MCF 10A (cell line): ENCODE measurements around the gene SDK2. TPM values are rescaled to one million over a fixed set of nuclear protein-coding genes. Genes with fewer than 3 reads are reported as not detected.

ENCODE experiments used
- BruUV-seq: library from RNA; stranded (reverse); fragments of 400-500 nt; replicated peaks from 2 replicates; lab custom pipeline; 2021; lab: Mats Ljungman, UMichigan
- CTCF ChIA-PET: fragments of 300-600 bp; sonication (Branson Sonifier 250); formaldehyde crosslinking; extraction: SDS; loops from one replicate; lab custom pipeline; 2021; ENCODE audit warnings: antibody characterized with exemption, inconsistent platforms; lab: Yijun Ruan, JAX
- POLR2A ChIA-PET: fragments of 300-600, 350-650 bp; sonication (Branson Sonifier 250); formaldehyde crosslinking; extraction: SDS; loops from one replicate; lab custom pipeline; 2020; ENCODE audit warnings: antibody characterized with exemption, inconsistent platforms; lab: Yijun Ruan, JAX
- DNase-seq: peaks from one replicate; pipeline ENCODE4 v3.0.0-alpha.2; 2018; ENCODE audit not compliant: unreplicated experiment
- H3K27ac Mint-ChIP-seq: one replicate; pipeline ENCODE4 v1.8.0; 2022; ENCODE audit warnings: mild to moderate bottlenecking, low read depth, mixed read lengths; ENCODE audit not compliant: unreplicated experiment
- H3K27me3 Mint-ChIP-seq: one replicate; pipeline ENCODE4 v1.8.0; 2022; ENCODE audit warnings: mixed read lengths; ENCODE audit not compliant: insufficient read depth, unreplicated experiment
- H3K36me3 Mint-ChIP-seq: one replicate; pipeline ENCODE4 v1.8.0; 2022; ENCODE audit warnings: mild to moderate bottlenecking, moderate library complexity, mixed read lengths; ENCODE audit not compliant: insufficient read depth, unreplicated experiment
- H3K4me1 Mint-ChIP-seq: one replicate; pipeline ENCODE4 v1.8.0; 2022; ENCODE audit warnings: mixed read lengths; ENCODE audit not compliant: insufficient read depth, unreplicated experiment
- H3K4me3 Mint-ChIP-seq: one replicate; pipeline ENCODE4 v1.8.0; 2022; ENCODE audit warnings: mild to moderate bottlenecking, moderate library complexity, mixed read lengths; ENCODE audit not compliant: unreplicated experiment
- H3K9me3 Mint-ChIP-seq: one replicate; pipeline ENCODE4 v1.8.0; 2022; ENCODE audit warnings: mixed read lengths; ENCODE audit not compliant: unreplicated experiment
- intact Hi-C: fragments of 100-400 bp; cut with micrococcal nuclease; formaldehyde crosslinking; loops from 2 replicates; pipeline ENCODE4 v1.14.1; 2022
- total RNA-seq: library from RNA; stranded (reverse); gene quantifications from 2 replicates; pipeline ENCODE4 v1.2.3, GENCODE V29; 2022
- TF ChIP-seq, protein P1 (sequence below): fragments of 200-600 bp; IDR thresholded peaks from one replicate; pipeline ENCODE4 v1.8.0; 2022; ENCODE audit warnings: antibody characterized with exemption, mild to moderate bottlenecking; ENCODE audit not compliant: unreplicated experiment

SDK2 gene
- total RNA-seq, 1 experiment from 2014 or later, result not detected

GRCh38 chr17:73652886-73653480 is 8.7 kb upstream of the SDK2 start:
- no TSS peak for BruUV-seq
- POLR2A ChIA-PET, result no interaction called here

DNA sequence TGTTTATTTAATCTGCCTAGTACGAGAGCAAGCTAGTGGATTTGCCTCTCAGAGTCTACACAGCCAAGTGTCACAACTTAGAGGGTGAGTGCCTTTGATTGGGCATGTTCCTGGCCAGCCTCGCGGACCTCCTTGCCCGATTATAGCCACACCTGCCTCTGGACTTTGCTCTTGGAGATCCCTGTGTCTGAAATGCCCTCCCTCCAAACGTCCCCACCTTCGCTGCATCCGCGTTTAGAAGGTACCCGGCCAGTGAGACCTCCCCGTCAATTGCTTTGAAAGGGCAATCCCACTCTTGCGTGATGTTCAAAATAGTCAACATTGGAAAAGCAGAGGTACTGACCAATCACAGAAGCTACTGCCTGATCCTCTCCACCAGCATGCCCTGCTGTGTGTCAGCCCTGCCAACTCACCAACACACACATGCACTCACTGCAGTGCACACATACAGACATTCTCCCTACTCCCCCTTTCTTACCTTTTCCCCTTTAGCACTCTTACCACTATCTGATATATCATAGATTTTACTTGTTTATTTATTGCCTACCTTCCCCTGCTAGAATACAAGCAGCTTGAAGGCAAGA is 6.5 kb upstream of the SDK2 start:
- no peak overlapping the region for H3K27ac Mint-ChIP-seq
- DNase-seq, result no peak
- BruUV-seq, result no TSS peak
- no peaks in the 10 kb centered on the region for H3K4me1 Mint-ChIP-seq
- no peaks in the 10 kb centered on the region for H3K36me3 Mint-ChIP-seq
- H3K4me3 Mint-ChIP-seq, result no peak overlapping the region
- TF ChIP-seq, protein P1, sequence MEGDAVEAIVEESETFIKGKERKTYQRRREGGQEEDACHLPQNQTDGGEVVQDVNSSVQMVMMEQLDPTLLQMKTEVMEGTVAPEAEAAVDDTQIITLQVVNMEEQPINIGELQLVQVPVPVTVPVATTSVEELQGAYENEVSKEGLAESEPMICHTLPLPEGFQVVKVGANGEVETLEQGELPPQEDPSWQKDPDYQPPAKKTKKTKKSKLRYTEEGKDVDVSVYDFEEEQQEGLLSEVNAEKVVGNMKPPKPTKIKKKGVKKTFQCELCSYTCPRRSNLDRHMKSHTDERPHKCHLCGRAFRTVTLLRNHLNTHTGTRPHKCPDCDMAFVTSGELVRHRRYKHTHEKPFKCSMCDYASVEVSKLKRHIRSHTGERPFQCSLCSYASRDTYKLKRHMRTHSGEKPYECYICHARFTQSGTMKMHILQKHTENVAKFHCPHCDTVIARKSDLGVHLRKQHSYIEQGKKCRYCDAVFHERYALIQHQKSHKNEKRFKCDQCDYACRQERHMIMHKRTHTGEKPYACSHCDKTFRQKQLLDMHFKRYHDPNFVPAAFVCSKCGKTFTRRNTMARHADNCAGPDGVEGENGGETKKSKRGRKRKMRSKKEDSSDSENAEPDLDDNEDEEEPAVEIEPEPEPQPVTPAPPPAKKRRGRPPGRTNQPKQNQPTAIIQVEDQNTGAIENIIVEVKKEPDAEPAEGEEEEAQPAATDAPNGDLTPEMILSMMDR, result no peak
- ChIA-PET CTCF (interaction anchor here (0.6 to 1.1 kb wide), 3 partner anchors 87 to 227 kb away, joined by 3 read pairs; no protein-coding TSS in a partner anchor), POLR2A (no interaction called here)
- H3K9me3 Mint-ChIP-seq, result peaks cover 19% of the 10 kb centered on the region
- H3K27me3 Mint-ChIP-seq, result peaks cover 85% of the 10 kb centered on the region
- intact Hi-C loops, result loop anchor here (10.0 kb wide), 1 partner anchor 524 kb away; no protein-coding TSS in a partner anchor

More at GRCh38 chr17:73652886-73653480, 8.7 kb upstream of the SDK2 start:
- Mint-ChIP-seq H3K4me1 (no peaks in the 10 kb centered on the region), H3K4me3 (no peak overlapping the region), H3K36me3 (no peaks in the 10 kb centered on the region), H3K9me3 (peaks cover 19% of the 10 kb centered on the region), H3K27me3 (peaks cover 84% of the 10 kb centered on the region), H3K27ac (no peak overlapping the region)
- no peak for DNase-seq
- TF ChIP-seq, protein P1, result no peak
- intact Hi-C loops, result loop anchor here (10.0 kb wide), 1 partner anchor 522 kb away; no protein-coding TSS in a partner anchor
- CTCF ChIA-PET, result no interaction called here

GRCh38 chr17:73650140-73650539 is 5.9 kb upstream of the SDK2 start:
- ChIA-PET POLR2A (interaction anchor here (0.5 kb wide), 1 partner anchor 19 kb away, joined by 3 read pairs; no protein-coding TSS in a partner anchor), CTCF (interaction anchor here (0.6 to 1.1 kb wide), 5 partner anchors 11 to 590 kb away, joined by 3 to 4 read pairs (median 3); no protein-coding TSS in a partner anchor)
- Mint-ChIP-seq H3K27ac (no peak overlapping the region), H3K9me3 (peaks cover 17% of the 10 kb centered on the region), H3K4me1 (no peaks in the 10 kb centered on the region), H3K4me3 (no peak overlapping the region), H3K36me3 (no peaks in the 10 kb centered on the region), H3K27me3 (peaks cover 82% of the 10 kb centered on the region)
- intact Hi-C loops, result loop anchor here (10.0 kb wide), 1 partner anchor 525 kb away; no protein-coding TSS in a partner anchor
- BruUV-seq, result no TSS peak
- no peak for DNase-seq
- TF ChIP-seq, protein P1, result peak; percentile 25

- no peak overlapping the region for H3K4me3 Mint-ChIP-seq
- TF ChIP-seq, protein P1, result no peak
- ChIA-PET CTCF (no interaction called here), POLR2A (no interaction called here)
- peaks cover 8% of the 10 kb centered on the region for H3K9me3 Mint-ChIP-seq
- no TSS peak for BruUV-seq
- intact Hi-C loops, result no loop called here
- H3K27me3 Mint-ChIP-seq, result peaks cover 76% of the 10 kb centered on the region
- no peak for DNase-seq
- H3K36me3 Mint-ChIP-seq, result no peaks in the 10 kb centered on the region
- H3K4me1 Mint-ChIP-seq, result no peaks in the 10 kb centered on the region
- H3K27ac Mint-ChIP-seq, result no peak overlapping the region
Observed at GRCh38 chr17:73648974-73649373, 4.7 kb upstream of the SDK2 start.
